NT2/D1 (cell line): ENCODE results near the gene GYS2.

Experiments used
- DNase-seq: peaks from one replicate; pipeline ENCODE4 v3.0.0-alpha.2; 2011; ENCODE audit warnings: low read depth, low spot score
- H3K27me3 ChIP-seq: 2 replicates; pipeline ENCODE4 v1.6.0; 2011; ENCODE audit warnings: mild to moderate bottlenecking; ENCODE audit not compliant: insufficient read length, insufficient read depth
- H3K36me3 ChIP-seq: 2 replicates; pipeline ENCODE4 v1.6.1; 2011; ENCODE audit warnings: mild to moderate bottlenecking, low read length, mixed read lengths; ENCODE audit not compliant: insufficient read depth, insufficient read length
- H3K4me1 ChIP-seq: 2 replicates; pipeline ENCODE4 v1.5.1; 2011; ENCODE audit not compliant: insufficient read depth, insufficient read length
- H3K4me3 ChIP-seq: 2 replicates; pipeline ENCODE4 v1.5.1; 2011; ENCODE audit warnings: low read depth; ENCODE audit not compliant: insufficient read length
- H3K9ac ChIP-seq: 2 replicates; pipeline ENCODE4 v1.6.0; 2011; ENCODE audit warnings: low read depth; ENCODE audit not compliant: insufficient read length
- H3K9me3 ChIP-seq: 2 replicates; pipeline ENCODE4 v1.5.1; 2011; ENCODE audit warnings: mild to moderate bottlenecking, low read length; ENCODE audit not compliant: insufficient read depth
- SUZ12 ChIP-seq: IDR thresholded peaks from 2 replicates; pipeline ENCODE4 v1.6.1; 2011; ENCODE audit not compliant: insufficient read length, insufficient read depth; ENCODE audit errors: extremely low read depth
- YY1 ChIP-seq: IDR thresholded peaks from 2 replicates; pipeline ENCODE4 v1.6.1; 2011; ENCODE audit not compliant: insufficient read length, insufficient read depth
- ZNF274 ChIP-seq: IDR thresholded peaks from 2 replicates; pipeline ENCODE4 v1.6.1; 2011; ENCODE audit warnings: mild to moderate bottlenecking, low read depth, low read length

GYS2 gene

DNA sequence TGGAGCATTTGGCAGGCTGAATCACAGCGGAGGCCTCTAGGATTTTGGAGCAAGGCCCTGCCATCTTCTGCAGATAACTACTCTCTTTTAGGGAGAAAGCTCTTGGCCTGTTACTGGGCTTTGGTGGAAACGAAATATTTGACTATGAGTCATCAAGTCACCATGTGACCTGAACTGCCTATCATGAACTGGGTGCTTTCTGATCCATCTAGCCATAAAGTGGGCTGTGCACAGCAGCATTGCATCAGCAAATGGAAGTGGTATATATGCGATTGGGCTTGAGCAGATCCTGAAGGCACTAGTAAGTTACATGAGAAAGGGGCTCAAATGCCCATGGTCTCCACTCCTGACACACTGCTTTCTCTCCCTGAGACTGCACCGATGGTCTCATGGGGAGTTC is 21.1 kb downstream of the GYS2 start:
- TF ChIP-seq ZNF274 (no peak), YY1 (no peak), SUZ12 (no peak)
- no peak overlapping the region for H3K4me3 ChIP-seq
- H3K27me3 ChIP-seq = no peaks in the 10 kb centered on the region
- 0 out of 2 replicates have a peak, but pooled peaks cover 8% of the 10 kb centered on the region for H3K9me3 ChIP-seq
- H3K9ac ChIP-seq = no peak overlapping the region
- no peak for DNase-seq
- H3K4me1 ChIP-seq = no peaks in the 10 kb centered on the region
- no peaks in the 10 kb centered on the region for H3K36me3 ChIP-seq

DNA sequence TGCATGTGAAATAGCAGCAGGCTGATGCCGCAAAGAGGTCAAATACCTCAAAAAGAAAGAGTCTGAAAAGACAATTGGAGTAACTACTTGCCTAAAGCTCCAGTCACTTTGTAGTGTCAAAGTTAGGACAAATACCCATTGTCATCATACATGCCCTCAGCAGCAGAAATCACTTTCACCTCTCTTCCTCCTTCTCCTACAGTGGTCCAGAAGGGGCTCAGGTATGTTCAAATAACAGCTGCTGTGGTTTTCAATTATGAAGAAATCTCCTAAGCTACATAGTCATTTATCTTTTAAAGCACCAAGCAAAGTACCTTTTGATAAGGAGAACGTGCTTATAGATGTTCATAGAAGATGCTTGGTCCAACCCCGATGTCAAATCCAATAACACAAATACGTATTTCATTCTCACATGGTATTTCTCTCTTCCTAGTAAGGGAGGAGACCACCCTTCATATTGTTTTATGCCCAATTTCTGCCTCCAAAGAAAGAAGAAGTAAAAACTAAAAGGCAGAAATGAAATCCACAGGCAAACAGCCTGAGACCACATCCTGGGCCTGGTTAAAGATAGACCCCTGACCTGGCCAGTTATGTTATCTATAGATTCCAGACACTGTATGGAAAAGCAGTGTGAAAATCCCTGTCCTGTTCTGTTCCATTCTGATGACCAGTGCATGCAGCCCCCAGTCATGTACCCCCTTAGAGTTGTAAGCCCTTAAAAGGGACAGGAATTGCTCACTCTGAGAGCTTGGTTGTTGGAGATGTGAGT is 23.7 kb downstream of the GYS2 start:
- no peak overlapping the region for H3K4me3 ChIP-seq
- H3K9ac ChIP-seq = no peak overlapping the region
- TF ChIP-seq ZNF274 (no peak), YY1 (no peak), SUZ12 (no peak)
- H3K9me3 ChIP-seq = no peaks in the 10 kb centered on the region
- no peaks in the 10 kb centered on the region for H3K27me3 ChIP-seq
- H3K4me1 ChIP-seq = no peaks in the 10 kb centered on the region
- DNase-seq = no peak
- H3K36me3 ChIP-seq = no peaks in the 10 kb centered on the region

GRCh38 chr12:21577516-21577915 is 27.1 kb downstream of the GYS2 start:
- no peaks in the 10 kb centered on the region for H3K4me1 ChIP-seq
- no peaks in the 10 kb centered on the region for H3K27me3 ChIP-seq
- H3K9ac ChIP-seq = no peak overlapping the region
- no peaks in the 10 kb centered on the region for H3K36me3 ChIP-seq
- no peaks in the 10 kb centered on the region for H3K9me3 ChIP-seq
- TF ChIP-seq SUZ12 = no peak
- no peak for TF ChIP-seq ZNF274
- TF ChIP-seq YY1 = no peak
- no peak overlapping the region for H3K4me3 ChIP-seq
- no peak for DNase-seq

- no peak overlapping the region for H3K4me3 ChIP-seq
- H3K27me3 ChIP-seq = no peaks in the 10 kb centered on the region
- H3K9ac ChIP-seq = no peak overlapping the region
- no peak for DNase-seq
- H3K9me3 ChIP-seq = no peaks in the 10 kb centered on the region
- no peak for TF ChIP-seq SUZ12
- no peak for TF ChIP-seq YY1
- no peak for TF ChIP-seq ZNF274
- H3K4me1 ChIP-seq = no peaks in the 10 kb centered on the region
- H3K36me3 ChIP-seq = no peaks in the 10 kb centered on the region
Measured at GRCh38 chr12:21576431-21576830, 28.2 kb downstream of the GYS2 start.

DNA sequence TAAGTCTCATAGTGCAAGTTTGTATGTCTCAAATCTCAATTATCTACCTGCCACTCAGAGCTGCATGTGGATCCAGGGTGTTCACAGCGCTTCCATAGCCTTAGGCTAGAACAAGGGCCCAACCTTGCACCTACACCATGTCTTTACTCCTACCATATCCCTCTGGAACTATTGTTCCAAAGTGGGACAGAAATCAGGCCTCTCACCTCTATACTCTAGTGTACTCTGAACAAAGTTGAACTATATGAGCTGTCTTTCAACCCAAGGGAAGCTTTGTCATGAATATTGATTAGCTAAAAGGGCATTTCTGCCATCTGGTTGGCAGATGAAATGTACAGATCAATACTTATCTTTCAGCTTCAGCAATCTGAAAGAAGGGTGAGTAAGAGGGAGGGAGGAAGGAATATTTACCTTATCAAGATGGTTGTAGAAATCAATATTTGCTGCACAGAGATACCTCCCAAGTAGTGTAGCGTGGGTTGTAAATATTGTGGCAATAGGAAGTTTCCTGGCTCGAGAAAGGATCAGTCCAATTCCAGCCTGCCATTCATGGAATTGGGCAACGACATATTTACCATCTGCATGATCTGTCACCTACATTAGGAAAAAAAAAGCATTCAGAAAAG is 30.8 kb downstream of the GYS2 start:
- Histone ChIP-seq H3K27me3 (no peaks in the 10 kb centered on the region), H3K4me3 (no peak overlapping the region), H3K9me3 (no peaks in the 10 kb centered on the region), H3K36me3 (no peaks in the 10 kb centered on the region), H3K9ac (no peak overlapping the region), H3K4me1 (no peaks in the 10 kb centered on the region)
- no peak for DNase-seq
- TF ChIP-seq ZNF274 = no peak
- no peak for TF ChIP-seq YY1
- TF ChIP-seq SUZ12 = no peak

DNA sequence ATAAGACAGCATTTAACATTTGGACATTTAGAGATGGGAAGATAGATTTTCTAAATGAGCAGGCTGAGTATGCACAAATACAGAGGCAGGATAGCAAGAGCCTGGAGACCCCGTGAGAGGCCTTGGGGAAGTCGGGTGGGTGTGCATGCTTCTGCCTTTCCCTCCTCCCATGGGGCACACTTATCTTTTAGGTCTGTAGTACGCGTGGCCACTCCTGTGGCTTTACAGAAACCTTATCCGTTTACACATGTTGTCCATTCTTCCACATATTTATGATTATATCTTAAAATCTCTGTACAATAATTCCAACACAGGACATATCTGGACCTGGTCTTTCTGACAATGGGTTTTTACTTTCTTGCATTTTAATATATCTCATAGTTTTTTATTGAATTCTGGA is 33.6 kb downstream of the GYS2 start:
- Histone ChIP-seq H3K9me3 (no peaks in the 10 kb centered on the region; the same call in 1 of the 2 replicates), H3K4me1 (no peaks in the 10 kb centered on the region), H3K36me3 (no peaks in the 10 kb centered on the region), H3K27me3 (no peaks in the 10 kb centered on the region), H3K9ac (no peak overlapping the region), H3K4me3 (no peak overlapping the region)
- no peak for DNase-seq
- no peak for TF ChIP-seq ZNF274
- no peak for TF ChIP-seq SUZ12
- no peak for TF ChIP-seq YY1

GRCh38 chr12:21568115-21568514 is 36.5 kb downstream of the GYS2 start:
- Histone ChIP-seq H3K4me1 (no peaks in the 10 kb centered on the region), H3K9me3 (no peaks in the 10 kb centered on the region; the same call in 1 of the 2 replicates), H3K27me3 (no peaks in the 10 kb centered on the region), H3K9ac (no peak overlapping the region), H3K36me3 (no peaks in the 10 kb centered on the region), H3K4me3 (no peak overlapping the region)
- no peak for TF ChIP-seq YY1
- TF ChIP-seq ZNF274 = no peak
- TF ChIP-seq SUZ12 = no peak
- DNase-seq = no peak
